ENCODE results near the gene PLCD3. TPM values are rescaled to one million over a fixed set of nuclear protein-coding genes. Genes with fewer than 3 reads are reported as not detected.
A peak's percentile ranks its signal among the peaks of the same experiment; 100 is the strongest.

The PLCD3 gene
- total RNA-seq, 1 donor from 2014 or later, result 34.2 TPM

DNA sequence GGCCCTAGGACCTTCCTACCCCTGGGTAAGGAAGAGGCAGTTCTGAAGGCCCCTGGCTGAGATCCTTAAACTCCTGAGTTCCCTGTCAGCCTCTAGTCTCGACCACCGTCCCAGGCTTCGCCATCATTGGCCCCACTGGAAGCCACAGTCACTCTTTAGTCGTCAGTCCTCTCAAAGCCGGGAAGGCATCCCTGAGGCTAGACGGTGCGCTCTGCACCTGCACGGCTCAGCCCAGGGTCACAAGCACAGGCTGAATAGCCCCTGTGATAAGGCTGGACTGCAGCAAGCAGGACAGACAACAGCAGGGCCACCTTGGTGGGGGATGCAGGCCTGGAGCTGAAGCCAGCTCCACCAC, 12.7 kb upstream of the PLCD3 start:
- no peaks in the 10 kb centered on the region for H3K36me3 Mint-ChIP-seq (ENCODE audit: low read depth)
- no peak overlapping the region for H3K27ac Mint-ChIP-seq (ENCODE audit: unreplicated experiment)
- no peaks in the 10 kb centered on the region for H3K9me3 Mint-ChIP-seq
- H3K4me3 Mint-ChIP-seq, result peak overlapping the region; percentile 95
- H3K4me1 Mint-ChIP-seq, result peaks cover 40% of the 10 kb centered on the region
- TF ChIP-seq, protein P1, sequence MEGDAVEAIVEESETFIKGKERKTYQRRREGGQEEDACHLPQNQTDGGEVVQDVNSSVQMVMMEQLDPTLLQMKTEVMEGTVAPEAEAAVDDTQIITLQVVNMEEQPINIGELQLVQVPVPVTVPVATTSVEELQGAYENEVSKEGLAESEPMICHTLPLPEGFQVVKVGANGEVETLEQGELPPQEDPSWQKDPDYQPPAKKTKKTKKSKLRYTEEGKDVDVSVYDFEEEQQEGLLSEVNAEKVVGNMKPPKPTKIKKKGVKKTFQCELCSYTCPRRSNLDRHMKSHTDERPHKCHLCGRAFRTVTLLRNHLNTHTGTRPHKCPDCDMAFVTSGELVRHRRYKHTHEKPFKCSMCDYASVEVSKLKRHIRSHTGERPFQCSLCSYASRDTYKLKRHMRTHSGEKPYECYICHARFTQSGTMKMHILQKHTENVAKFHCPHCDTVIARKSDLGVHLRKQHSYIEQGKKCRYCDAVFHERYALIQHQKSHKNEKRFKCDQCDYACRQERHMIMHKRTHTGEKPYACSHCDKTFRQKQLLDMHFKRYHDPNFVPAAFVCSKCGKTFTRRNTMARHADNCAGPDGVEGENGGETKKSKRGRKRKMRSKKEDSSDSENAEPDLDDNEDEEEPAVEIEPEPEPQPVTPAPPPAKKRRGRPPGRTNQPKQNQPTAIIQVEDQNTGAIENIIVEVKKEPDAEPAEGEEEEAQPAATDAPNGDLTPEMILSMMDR (conservative IDR thresholded peaks at IDR 0.05), result no peak
- DNase-seq (ENCODE audit: low read depth, low spot score), result no peak
- peaks cover 17% of the 10 kb centered on the region for H3K27me3 Mint-ChIP-seq (ENCODE audit: low read depth)

DNA sequence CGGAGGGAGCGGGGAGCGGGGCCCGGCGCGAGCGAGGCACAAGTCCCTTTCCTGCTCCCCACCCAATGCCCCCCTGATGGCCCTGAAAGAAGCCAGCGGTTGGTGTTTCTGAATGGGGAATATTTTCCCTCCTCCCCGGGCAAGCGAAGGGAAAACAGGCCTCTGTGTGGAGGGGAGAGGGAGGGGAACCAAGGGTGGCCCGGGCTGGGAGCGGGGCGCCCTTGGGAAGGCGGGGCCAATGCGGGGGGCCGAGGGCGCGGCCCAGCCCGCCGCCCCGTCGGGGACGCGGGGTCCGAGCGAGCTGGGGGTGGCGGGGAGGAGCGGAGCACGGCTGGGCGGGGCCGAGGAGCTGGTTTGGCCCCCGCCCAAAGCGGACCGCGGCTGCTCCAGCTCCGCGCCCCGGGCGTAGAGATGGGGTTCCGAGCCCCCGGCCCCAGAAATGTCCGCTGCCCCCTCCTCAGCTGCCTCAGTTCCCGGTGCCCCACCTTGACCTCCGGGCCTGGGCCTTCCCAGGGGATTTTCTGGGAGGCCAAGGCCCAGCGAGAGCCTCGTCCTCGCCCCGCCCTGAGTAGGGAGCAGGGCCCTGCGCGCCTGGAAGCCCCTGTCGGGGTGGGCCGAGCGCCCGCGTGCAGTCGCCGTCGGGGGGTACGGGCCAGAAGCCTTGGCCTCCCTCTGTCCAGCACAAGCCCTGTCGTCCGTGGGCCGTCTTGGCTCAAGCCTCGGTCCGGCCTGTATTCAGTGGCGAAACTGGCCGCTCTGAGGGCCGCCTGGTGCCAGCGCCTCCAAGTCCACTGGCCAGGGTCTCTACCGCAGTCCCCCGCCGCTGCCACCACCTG, 12.1 kb upstream of the PLCD3 start:
- no peak for DNase-seq (ENCODE audit: low read depth, low spot score)
- H3K27ac Mint-ChIP-seq (ENCODE audit: unreplicated experiment), result no peak overlapping the region
- no peaks in the 10 kb centered on the region for H3K36me3 Mint-ChIP-seq (ENCODE audit: low read depth)
- peaks cover 13% of the 10 kb centered on the region for H3K27me3 Mint-ChIP-seq (ENCODE audit: low read depth)
- TF ChIP-seq, protein P1 (conservative IDR thresholded peaks at IDR 0.05), result no peak
- H3K4me3 Mint-ChIP-seq, result peak overlapping the region; percentile 95
- peaks cover 34% of the 10 kb centered on the region for H3K4me1 Mint-ChIP-seq
- no peaks in the 10 kb centered on the region for H3K9me3 Mint-ChIP-seq

DNA sequence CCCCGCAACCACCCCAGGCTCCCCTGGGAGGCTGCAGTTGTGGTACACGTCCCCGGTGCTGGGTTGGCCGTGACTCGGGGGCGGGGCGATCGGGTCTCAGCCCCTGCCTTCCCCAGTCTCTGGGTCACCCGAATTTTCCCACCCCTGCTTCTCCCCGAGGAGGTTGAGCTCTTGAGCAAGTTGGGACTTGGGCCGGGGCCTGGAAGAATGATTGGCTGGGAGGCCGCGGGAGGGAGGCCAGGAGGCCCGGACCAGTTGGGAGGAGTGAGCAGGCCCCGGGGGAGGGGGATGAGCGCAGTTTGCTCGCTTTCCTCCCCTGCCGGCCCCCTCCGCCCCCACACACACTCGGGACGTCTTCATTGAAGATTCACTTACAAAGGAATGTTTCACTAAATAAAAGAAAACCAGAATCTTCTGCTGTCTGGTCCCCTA, 11.5 kb upstream of the PLCD3 start:
- Mint-ChIP-seq H3K27me3 (ENCODE audit: low read depth) (peaks cover 11% of the 10 kb centered on the region), H3K4me3 (peak overlapping the region; percentile 66), H3K36me3 (ENCODE audit: low read depth) (no peaks in the 10 kb centered on the region), H3K9me3 (no peaks in the 10 kb centered on the region), H3K27ac (ENCODE audit: unreplicated experiment) (no peak overlapping the region), H3K4me1 (peaks cover 29% of the 10 kb centered on the region)
- no peak for DNase-seq (ENCODE audit: low read depth, low spot score)
- TF ChIP-seq, protein P1 (conservative IDR thresholded peaks at IDR 0.05), result no peak

DNA sequence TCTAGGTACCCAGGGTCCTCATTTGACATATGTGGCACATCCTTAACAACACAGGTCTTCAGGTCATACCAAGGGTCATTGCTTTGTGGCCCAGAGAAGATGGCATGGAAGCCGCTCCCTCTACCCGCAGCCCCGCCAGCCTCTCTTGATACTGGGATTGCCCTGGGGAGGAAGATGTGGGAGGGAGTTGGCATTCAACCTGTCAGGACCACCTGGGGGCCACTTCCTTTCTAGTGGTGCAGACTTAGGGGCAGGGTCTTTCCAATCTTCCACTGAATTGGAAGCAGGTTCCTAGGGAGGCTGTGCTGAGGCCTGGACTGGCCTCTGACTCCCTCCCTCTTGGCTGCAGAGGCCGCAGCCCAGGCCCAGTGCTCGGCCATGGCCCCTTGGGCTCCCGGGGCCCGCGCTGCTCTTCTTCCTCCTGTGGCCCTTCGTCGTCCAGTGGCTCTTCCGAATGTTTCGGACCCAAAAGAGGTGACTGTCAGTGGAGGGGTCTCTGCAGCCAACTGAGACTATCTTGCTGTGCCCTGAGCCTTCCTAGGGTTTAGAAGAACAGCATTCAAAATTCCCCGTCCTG, 10.9 kb upstream of the PLCD3 start:
- no peak for DNase-seq (ENCODE audit: low read depth, low spot score)
- H3K27ac Mint-ChIP-seq (ENCODE audit: unreplicated experiment), result no peak overlapping the region
- TF ChIP-seq, protein P1 (conservative IDR thresholded peaks at IDR 0.05), result no peak
- H3K4me1 Mint-ChIP-seq, result peaks cover 24% of the 10 kb centered on the region
- H3K9me3 Mint-ChIP-seq, result no peaks in the 10 kb centered on the region
- peaks cover 8% of the 10 kb centered on the region for H3K27me3 Mint-ChIP-seq (ENCODE audit: low read depth)
- peak overlapping the region; percentile 31 for H3K4me3 Mint-ChIP-seq
- H3K36me3 Mint-ChIP-seq (ENCODE audit: low read depth), result no peaks in the 10 kb centered on the region

DNA sequence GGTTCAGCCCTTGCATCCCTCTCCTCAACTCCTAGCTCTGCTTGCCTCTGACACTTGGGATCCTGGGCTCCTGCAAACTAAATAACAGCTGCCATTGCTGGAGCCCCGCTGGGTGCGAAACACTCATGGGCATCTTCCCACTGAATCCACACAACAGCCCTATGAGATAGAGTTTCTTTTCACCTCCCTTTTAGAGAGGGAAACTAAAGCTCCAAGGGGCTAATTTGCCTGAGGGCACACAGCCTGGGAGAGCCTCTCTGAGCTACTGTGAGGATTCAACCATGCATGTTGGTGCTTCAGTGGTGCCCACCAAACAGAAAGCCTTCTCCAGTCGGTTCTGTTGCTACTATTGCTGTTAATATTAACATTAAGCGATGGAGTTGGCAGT, 7.2 kb upstream of the PLCD3 start:
- Mint-ChIP-seq H3K4me3 (peak overlapping the region; percentile 28), H3K27me3 (ENCODE audit: low read depth) (peaks cover 4% of the 10 kb centered on the region), H3K27ac (ENCODE audit: unreplicated experiment) (no peak overlapping the region), H3K9me3 (no peaks in the 10 kb centered on the region), H3K36me3 (ENCODE audit: low read depth) (no peaks in the 10 kb centered on the region), H3K4me1 (peaks cover 14% of the 10 kb centered on the region)
- no peak for DNase-seq (ENCODE audit: low read depth, low spot score)
- TF ChIP-seq, protein P1 (conservative IDR thresholded peaks at IDR 0.05), result no peak
